CD4-positive, alpha-beta T cell treated with Interleukin-21 for 1 hour (primary cell): ENCODE measurements around the gene BLMH.
"Not testable (repeated sequence)": the region's sequence is repeated elsewhere in the genome, so short reads cannot be mapped to it uniquely, and the experiment has no call there.

Experiments
- DNase-seq: peaks from one replicate; pipeline ENCODE4 v3.0.0-alpha.2; 2020

BLMH gene

DNA sequence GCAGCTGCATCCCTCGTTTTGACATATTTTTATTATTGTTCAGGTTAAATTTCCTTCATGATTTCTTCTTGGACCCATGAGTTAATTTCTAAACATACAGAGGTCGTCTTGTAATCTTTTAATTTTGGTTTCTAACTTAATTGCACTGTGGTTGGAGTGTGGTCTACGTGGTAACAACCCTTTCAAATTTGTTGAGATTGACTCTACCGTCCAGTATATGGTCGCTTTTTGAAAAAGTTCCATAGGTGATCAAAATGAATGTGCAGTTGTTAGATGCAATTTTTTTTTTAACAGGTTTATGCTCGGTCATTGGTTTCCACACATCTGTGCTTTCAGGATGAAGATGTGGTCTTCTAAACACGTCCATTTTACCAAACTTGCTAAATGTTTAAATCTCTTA, 45.3 kb downstream of the BLMH start:
- no peak for DNase-seq

DNA sequence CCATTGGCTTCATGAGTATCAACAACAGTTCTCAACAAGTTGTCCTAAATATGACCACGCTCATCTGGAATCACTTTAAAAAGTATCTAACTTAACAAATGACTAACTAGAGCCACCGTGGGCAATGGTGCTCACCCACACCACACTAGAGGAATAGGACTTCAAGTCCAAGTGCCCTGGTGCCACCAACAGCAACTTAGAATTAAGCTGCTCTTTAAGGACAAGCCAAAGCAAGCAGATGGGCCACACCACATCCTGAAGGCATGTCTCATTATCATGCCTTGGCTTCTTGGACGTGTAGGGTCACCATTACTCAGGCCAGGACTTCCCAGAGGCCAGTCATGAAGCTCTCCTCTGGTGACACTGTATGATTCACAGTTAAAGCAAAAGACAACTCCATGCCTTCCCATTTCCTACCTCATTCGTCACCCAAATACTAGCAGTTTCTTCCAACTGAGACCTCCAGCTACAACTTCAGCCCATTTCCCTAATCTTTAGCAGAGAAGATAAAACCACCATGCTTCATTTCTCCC, 46.8 kb downstream of the BLMH start:
- no peak for DNase-seq

DNA sequence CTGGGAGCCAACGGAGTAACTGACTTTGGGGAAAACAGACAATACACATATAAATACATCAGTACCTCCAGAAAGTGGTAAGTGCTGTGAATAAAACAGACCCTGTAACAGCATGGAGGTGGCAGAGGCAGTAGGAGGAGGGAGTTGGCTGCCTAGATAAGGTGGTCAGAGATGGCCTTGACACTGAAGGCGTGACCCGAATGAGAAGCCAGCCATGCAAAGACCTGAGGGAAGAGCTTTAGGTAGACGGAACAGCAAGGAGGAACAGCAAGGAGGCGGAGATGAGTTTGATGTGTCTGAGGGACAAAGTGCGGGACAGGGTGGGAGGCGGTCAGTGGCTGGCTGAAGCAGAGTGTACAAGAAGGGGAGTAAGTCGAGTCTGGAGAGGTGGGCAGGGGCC, 48.2 kb downstream of the BLMH start:
- DNase-seq, result no peak

GRCh38 chr17:30243002-30243401, 48.7 kb downstream of the BLMH start:
- no peak for DNase-seq

- no peak for DNase-seq
These were observed 50.7 kb downstream of the BLMH start for GRCh38 chr17:30241051-30241450.

GRCh38 chr17:30240177-30240576, 51.6 kb downstream of the BLMH start:
- DNase-seq, result no peak

GRCh38 chr17:30239089-30239462, 52.7 kb downstream of the BLMH start:
- no peak for DNase-seq

DNA sequence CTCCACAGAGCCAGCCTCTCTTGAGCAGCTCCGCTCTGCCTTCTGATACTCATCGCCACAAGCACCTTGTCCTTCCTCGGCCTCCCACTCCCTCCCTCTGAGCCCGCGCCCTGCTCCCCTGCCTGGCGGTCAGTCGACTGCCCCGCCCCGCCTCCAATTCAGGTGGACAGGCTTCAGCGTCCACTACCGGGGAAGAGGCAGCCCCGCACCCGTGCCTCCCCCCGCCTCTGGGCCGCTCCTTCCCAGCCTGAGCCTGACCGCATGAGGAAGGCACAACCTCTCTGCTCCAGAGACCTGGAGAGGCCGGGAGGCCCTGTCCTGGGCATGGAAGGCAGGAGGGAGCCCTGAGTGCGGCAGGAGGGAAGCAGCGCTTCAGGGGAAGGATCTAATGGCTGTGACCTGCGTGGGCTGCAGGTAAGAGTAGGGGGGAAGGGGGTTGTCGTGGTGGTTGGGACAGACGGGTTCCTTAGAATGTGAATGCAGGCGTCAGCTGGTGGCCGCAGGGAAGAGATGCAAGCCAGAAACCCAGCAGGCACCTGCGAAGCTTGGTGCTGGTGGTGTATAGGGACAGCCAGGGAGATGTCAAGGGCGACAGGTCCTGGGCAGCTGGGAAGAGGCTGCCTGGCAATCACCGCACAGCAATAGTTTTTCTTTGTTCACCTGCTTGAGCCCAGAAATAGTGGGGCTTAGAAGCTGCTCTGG, 53.2 kb downstream of the BLMH start:
- DNase-seq, result no peak

DNA sequence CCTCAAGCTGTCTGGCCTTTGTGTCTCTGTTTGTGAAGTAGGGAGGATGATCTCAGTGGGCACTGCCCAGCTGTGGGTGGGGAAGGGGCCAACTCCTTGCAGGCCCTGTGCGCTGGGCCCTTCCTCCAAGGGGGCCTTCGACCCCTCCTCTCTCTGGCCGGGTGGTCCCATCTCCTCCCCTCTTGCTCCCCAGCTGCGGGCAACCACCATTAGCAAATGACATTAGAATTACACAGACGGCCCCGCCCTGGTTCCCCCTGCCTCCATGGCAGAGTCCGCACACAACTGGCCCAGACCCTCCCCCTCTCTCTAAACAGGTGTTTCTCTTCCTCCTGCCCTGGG, 53.8 kb downstream of the BLMH start:
- no peak for DNase-seq

DNA sequence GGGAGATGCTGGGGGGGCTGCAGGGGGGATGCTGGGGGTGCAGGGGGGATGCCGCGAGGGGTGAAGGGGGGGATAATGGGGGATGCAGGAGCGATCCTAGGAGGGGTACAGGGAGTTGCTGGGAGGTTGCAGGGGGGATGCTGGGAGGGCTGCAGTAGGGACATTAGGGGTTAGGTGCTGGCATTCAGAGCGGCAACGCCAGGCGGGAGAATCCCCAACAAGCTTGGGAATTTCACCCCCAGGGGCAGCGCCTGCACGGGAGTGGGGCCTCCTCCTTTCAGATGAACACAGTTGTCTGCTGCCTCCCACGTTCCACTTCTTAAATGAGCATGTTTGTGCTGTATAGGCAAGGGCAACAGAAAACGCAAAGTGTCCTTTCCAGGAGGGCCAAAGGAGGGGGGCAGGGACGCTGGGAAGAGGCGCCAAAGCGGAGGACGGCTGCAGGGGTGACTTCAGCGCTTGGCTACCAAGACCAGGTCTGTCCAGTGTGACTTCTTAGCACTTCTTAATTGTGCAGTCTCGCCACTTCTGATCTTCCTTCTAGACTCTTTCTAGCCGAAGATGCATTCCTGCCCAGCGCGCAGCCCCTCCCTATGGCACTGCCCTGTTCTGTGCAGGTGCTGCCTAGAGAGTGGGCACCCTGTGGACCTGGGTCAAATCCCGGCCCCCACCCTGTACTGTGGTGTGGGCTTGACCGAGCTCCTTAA, 54.3 kb downstream of the BLMH start:
- no peak for DNase-seq

DNA sequence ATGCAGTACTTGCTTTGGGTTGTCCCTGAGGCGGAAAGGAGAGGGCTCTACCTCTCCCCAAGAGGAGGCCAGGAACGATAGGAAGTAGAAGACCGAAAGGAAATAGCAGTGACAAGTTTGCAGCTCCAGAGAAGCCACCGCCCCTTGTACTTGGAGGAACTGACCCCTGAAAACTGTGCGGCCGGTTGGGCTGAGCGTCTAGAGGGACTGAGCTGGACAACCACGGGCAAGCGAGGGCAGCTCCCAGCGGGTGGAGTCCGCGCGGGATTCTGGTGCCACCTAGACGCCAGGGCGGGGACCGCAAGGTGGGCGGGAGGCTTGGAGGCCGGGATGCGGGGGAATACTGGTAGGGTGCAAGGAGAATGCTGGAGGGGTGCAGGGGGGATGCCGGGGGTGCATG, 55.0 kb downstream of the BLMH start:
- DNase-seq, result no peak

GRCh38 chr17:30236297-30236624, 55.5 kb downstream of the BLMH start:
- no peak for DNase-seq

- no peak for DNase-seq
These were observed 56.1 kb downstream of the BLMH start, which contains the start of gene SLC6A4 for GRCh38 chr17:30235386-30236296. Gene SLC6A4 (minus strand): TSS chr17:30235697. CDS start chr17:30221958, 13,739 bp downstream.

DNA sequence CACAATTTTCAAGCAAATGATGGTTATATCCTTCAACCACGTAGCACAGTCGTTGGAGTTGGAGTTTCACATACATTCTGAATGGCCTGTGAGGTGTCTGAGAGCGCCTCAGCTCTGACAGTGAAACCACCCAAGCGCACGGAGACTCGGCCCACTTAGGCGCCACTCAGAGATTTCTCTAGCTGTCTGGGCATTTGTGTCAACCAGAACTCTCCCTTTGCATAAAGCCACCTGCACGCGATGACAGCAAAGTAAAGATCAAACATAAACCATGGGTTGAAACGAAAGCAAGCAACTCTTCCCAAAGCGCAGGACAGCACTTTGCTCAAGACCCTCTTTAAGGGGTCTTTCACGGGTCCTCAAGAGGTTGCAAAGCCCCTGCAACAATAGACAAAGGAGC, 56.8 kb downstream of the BLMH start:
- DNase-seq, result no peak

- no peak for DNase-seq
These were observed 57.4 kb downstream of the BLMH start for GRCh38 chr17:30234296-30234695.

DNA sequence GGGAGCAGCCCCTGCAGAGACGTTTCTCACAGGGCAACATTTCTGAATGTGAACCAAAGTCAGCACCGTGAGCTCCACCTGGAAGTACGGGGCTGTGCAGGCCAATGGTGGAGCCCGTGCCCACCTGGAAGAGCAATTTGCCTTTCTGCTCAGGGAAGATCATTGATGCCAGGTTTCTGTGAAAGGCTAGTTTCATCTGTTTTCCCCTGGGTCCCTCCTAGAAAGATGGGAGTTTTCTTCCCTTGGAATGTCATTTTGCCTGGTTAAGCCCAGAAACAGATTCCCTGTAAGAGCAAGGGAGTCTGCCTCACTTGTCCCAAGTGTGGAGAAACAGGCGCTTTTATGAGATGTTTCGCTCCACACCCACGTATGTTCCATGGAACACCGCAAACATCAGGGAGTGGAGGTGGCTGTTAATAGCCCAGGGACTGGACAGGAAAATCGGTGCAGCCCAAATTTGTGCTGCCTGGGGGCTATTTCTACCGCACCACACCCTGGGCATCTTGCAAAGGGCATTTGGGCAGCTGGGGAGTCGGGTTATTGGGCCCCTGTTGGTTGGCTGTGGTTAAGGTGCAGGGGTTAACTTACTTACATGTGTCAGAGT, 58.8 kb downstream of the BLMH start:
- DNase-seq, result no peak

DNA sequence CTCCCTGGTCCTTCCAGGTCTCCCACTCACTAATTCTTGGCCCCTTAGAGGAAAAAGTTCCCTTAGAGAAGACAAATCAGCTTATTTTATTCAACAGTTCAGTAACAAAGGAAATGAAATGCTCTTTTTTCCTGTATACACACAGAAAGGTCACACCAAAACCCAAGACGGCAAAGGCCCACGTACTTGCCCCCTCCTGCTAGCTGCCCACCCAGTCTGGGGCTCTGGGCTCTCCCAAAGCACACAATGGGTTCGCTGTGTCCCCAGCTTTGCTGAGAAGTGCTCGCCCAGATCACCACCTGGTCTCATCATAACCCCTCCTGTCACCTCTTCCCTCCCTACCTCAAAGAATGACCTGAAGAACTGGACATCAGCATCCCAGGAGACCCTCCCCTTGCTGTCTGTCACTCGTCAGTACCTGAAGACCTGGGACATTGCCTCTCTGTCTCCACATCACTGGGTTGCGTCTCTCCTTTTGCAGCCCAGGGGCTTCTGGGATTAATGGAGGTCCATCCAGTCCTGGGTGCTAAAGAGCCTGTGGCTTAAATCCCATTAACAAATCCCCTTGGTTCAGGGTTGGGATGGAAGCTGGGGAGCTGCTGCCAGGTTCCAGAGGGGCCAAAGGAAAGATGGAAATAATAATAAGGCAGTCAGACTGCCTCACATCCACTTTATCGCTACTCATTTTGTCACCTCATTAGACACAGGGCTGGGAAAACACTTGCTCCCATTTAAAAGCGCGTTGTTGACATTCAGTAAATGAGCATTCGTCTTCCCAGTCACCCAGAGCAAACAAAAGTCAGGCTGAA, 59.5 kb downstream of the BLMH start:
- no peak for DNase-seq

DNA sequence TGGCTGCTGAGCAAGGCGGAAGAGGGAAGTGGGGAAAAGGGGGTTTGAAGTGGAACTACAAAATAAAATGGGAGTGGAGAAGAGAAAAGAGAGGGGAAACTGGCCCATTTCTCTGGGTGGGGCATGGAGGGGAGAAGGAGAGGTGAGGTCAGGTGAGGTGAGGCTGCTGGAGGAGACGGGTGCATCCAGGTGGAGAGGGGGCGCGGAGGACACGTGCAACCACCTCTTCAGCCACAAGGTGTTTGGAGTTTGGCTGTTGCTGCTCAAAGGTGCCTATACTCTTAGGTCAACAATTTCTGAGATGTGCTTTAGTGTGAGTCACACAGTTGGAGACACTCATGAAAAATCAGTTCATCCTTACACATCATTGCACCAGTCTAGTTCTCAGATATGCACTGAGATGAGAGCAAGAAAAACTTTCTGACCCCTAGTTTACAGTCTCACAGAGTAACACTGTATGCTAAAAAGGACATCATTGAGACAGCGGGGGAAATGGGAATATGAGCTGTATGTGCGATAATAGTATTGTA, 61.1 kb downstream of the BLMH start:
- DNase-seq, result no peak

- not testable (repeated sequence) for DNase-seq
These were observed 61.7 kb downstream of the BLMH start for GRCh38 chr17:30230009-30230408.

GRCh38 chr17:30229012-30229411, 62.7 kb downstream of the BLMH start:
- no peak for DNase-seq

DNA sequence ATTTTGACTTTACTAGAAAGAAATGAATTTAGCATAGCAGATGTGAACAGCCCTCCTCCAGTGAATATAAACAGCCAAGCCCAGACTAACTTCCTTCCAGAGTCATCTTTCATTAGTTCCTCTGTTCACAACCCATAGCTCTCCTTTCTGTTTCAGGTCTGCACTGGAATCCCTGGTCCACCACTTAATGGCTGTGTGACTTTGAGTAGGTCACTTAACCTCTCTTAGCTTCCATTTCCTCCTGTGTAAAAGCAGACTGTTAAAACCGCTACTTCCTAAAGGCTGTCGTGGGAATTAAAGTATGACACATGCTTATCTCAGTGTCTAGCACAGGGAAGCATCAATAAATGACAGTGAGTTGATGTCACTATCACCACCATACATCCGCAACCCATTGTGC, 63.7 kb downstream of the BLMH start:
- no peak for DNase-seq

DNA sequence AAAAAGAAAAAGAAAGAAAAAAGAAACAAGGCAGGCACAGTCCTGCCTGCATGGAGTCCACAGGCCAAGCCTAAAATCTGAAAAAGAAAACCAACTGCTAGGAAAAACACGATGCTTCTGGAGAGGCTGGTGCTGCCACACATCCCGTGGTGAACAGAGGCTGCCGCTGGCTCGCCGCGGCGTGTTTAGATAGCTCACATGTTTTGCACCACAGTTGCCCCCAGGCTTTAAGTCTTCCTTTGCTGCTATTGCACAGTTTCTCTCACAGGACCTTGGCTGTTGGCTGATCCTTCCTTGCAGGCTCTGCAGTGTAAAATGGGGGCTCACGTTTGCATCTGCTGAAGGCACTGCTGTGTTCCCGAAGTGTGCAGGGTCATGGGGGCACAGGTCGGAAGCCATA, 64.9 kb downstream of the BLMH start:
- no peak for DNase-seq
